ENCODE data around the gene ELF1. TPM values are rescaled to one million over a fixed set of nuclear protein-coding genes. Genes with fewer than 3 reads are reported as not detected.
"Not testable (repeated sequence)": the region's sequence is repeated elsewhere in the genome, so short reads cannot be mapped to it uniquely, and the experiment has no call there.

Gene ELF1
- total RNA-seq, 1 donor from 2014 or later, result 28.5 TPM

DNA sequence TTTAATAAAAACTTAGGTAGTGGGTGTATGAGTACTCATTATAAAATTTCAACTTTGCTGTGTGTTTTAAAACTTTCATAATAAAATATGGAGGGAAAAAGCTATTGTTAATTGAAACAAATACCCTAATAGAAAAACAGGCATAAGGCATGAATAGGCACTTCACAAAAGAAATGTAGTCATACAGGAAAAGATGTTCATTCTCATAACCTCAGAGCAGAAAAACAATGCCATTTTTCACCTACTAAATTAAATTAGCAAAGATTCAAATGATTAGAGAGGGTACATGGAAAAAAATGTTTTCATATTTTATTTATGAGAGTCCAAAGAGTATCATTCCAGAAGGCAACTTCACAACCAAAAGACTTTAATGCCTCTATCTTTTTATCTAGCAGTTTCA is 20.6 kb upstream of the ELF1 start:
- H3K4me3 ChIP-seq (ENCODE audit: low read depth, low read length), result no peak overlapping the region
- no peak for TF ChIP-seq CTCF (conservative IDR thresholded peaks at IDR 0.05; ENCODE audit: low read depth, low read length)
- DNase-seq (ENCODE audit: low read depth), result no peak

GRCh38 chr13:41036557-41036956 is 17.4 kb upstream of the ELF1 start:
- not testable (repeated sequence) for DNase-seq (ENCODE audit: low read depth); H3K4me3 ChIP-seq (ENCODE audit: low read depth, low read length)

DNA sequence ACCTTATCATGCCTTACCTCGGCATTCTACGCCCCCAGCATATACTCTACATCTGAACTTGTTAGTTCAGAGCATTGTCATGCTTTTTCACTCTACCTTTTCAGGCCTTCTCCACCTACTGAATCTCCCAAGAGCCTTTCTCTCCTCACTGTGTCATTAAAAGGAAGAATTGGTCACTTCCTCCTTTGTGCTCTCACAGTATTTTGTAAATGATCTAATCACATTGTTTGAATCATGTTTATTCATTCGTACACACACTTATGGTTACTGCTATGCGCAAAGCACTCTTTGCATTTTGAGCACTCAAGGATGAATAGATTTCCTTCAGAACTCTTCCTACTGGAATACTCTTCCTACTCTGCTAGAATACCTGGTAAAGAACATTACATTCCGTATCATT is 15.8 kb upstream of the ELF1 start:
- DNase-seq (ENCODE audit: low read depth), result no peak

GRCh38 chr13:41034382-41034781 is 15.3 kb upstream of the ELF1 start:
- TF ChIP-seq CTCF (conservative IDR thresholded peaks at IDR 0.05; ENCODE audit: low read depth, low read length), result no peak
- no peak overlapping the region for H3K4me3 ChIP-seq (ENCODE audit: low read depth, low read length)
- DNase-seq (ENCODE audit: low read depth), result no peak

More for the DNA sequence above, 15.8 kb upstream of the ELF1 start:
- TF ChIP-seq CTCF (conservative IDR thresholded peaks at IDR 0.05; ENCODE audit: low read depth, low read length), result no peak
- no peak overlapping the region for H3K4me3 ChIP-seq (ENCODE audit: low read depth, low read length)

DNA sequence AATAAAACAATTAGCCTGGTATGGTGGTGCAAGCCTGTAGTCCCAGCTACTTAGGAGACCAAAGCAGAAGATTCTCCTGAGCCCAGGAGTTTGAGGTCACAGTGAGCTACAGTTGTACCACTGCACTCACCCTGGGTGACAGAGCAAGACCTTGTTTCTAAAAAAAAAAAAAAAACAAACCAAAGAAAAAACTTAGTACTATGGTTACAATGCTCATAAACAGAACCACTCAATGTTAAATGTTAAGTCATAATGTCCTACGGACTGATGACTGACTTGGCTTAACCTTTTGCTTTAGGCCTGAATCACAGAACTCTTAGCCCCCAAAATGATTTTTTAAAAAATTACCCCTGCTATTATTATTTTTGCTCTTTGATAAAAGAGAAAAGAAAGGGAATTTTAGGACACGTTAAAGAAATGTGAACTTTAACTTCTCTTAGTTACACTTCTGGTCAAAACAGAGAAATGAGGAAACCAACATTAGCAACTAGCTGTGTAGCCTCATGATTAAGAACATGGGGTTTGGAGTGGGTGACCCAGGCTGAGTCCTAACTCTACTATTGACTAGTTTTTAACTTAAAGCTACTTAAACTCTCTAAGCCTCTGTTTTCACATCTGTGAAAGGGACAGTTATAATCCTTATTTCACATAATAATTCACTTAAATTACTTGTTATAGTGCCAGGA is 13.7 kb upstream of the ELF1 start:
- no peak for TF ChIP-seq CTCF (conservative IDR thresholded peaks at IDR 0.05; ENCODE audit: low read depth, low read length)
- no peak overlapping the region for H3K4me3 ChIP-seq (ENCODE audit: low read depth, low read length)
- DNase-seq (ENCODE audit: low read depth), result no peak

DNA sequence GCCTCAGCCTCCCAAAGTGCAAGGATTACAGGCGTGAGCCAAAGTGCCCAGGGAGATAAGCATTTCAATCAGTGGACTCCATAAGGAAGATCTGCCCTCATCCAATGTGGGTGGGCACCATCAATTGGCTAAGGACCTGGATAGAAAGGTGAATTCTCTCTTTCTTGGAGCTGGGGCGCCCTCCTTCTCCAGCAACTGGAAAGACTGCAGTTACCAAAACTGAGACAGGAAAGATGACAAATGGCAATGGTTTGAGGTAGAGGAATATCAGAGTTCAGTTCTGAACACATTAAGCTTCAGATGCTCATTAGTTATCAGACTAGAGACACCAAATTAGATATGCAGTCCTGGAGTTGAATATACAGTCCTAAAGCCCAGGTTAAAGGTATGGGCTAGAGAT is 10.5 kb upstream of the ELF1 start:
- no peak for DNase-seq (ENCODE audit: low read depth)
- no peak overlapping the region for H3K4me3 ChIP-seq (ENCODE audit: low read depth, low read length)
- TF ChIP-seq CTCF (conservative IDR thresholded peaks at IDR 0.05; ENCODE audit: low read depth, low read length), result peak; percentile 20

DNA sequence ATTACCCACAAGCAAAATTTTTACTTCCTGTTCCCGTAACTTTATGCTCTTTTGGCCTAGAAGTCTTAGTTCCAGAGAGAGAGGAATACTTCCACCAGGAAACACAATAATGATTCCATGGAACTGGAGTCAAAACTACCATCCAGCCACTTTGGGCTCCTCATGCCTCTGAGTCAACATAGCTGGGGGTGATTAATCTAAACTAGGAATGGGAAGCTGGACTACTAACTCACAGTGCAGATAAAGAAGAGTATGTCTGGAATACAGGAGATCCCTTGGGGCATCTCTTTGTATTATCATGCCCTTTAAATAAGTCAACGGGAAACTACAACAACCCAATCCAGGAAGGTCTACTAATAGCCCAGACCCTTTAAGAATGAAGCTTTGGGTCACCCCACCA is 8.9 kb upstream of the ELF1 start:
- H3K4me3 ChIP-seq (ENCODE audit: low read depth, low read length), result no peak overlapping the region
- no peak for TF ChIP-seq CTCF (conservative IDR thresholded peaks at IDR 0.05; ENCODE audit: low read depth, low read length)
- DNase-seq (ENCODE audit: low read depth), result no peak

Measured in epithelial cell of proximal tubule (primary cell).